ENCODE measurements around the gene DAAM2. TPM values are rescaled to one million over a fixed set of nuclear protein-coding genes. Genes with fewer than 3 reads are reported as not detected.

The DAAM2 gene
- total RNA-seq, 1 experiment from 2014 or later = not detected

GRCh38 chr6:39892490-39893129 is 100.4 kb downstream of the DAAM2 start:
- no peak overlapping the region for H3K27ac Mint-ChIP-seq (ENCODE audit: unreplicated experiment)
- intact Hi-C loops (cut with micrococcal nuclease; ENCODE audit: unreplicated experiment) = loop anchor here (1.0 to 2.0 kb wide), 3 partner anchors 27 to 530 kb away; no protein-coding TSS in a partner anchor
- no peak overlapping the region for H3K4me3 ChIP-seq (ENCODE audit: low read depth, low read length)
- no peaks in the 10 kb centered on the region for H3K9me3 ChIP-seq
- H3K27me3 ChIP-seq (replicated peaks; ENCODE audit: control insufficient read depth, insufficient read depth, low read length) = no peaks in the 10 kb centered on the region
- ChIA-PET POLR2A (no interaction called here), CTCF (no interaction called here)
- H3K27me3 Mint-ChIP-seq (ENCODE audit: insufficient read depth, unreplicated experiment) = no peaks in the 10 kb centered on the region
- peak; percentile 52 to 64 for DNase-seq
- no peaks in the 10 kb centered on the region for H3K36me3 ChIP-seq (ENCODE audit: control insufficient read depth, insufficient read depth, low read length)
- BruUV-seq (replicated peaks) = no TSS peak
- peak; percentile 52 to 84 for TF ChIP-seq CTCF (IDR thresholded peaks at IDR 0.05; ENCODE audit: insufficient read depth in 1 of 2, low read depth in 1 of 2, low read length in 1 of 2, severe bottlenecking in 1 of 2, unreplicated experiment in 1 of 2)
- no peaks in the 10 kb centered on the region for H3K36me3 Mint-ChIP-seq (ENCODE audit: insufficient read depth, unreplicated experiment)
- H3K4me1 ChIP-seq = peaks cover 7% of the 10 kb centered on the region; the same call in 1 of the 2 replicates
- H3K9me3 Mint-ChIP-seq (ENCODE audit: unreplicated experiment) = no peaks in the 10 kb centered on the region
- H3K4me3 Mint-ChIP-seq (ENCODE audit: unreplicated experiment) = no peak overlapping the region
- no peaks in the 10 kb centered on the region for H3K4me1 Mint-ChIP-seq (ENCODE audit: low read depth, unreplicated experiment)

GRCh38 chr6:39893286-39893685 is 101.1 kb downstream of the DAAM2 start:
- H3K4me3 ChIP-seq (ENCODE audit: low read depth, low read length) = no peak overlapping the region
- Mint-ChIP-seq H3K9me3 (ENCODE audit: unreplicated experiment) (no peaks in the 10 kb centered on the region), H3K27ac (ENCODE audit: unreplicated experiment) (no peak overlapping the region), H3K4me3 (ENCODE audit: unreplicated experiment) (no peak overlapping the region), H3K36me3 (ENCODE audit: insufficient read depth, unreplicated experiment) (peaks cover 5% of the 10 kb centered on the region), H3K4me1 (ENCODE audit: low read depth, unreplicated experiment) (no peaks in the 10 kb centered on the region), H3K27me3 (ENCODE audit: insufficient read depth, unreplicated experiment) (no peaks in the 10 kb centered on the region)
- no peaks in the 10 kb centered on the region for H3K36me3 ChIP-seq (ENCODE audit: control insufficient read depth, insufficient read depth, low read length)
- intact Hi-C loops (cut with micrococcal nuclease; ENCODE audit: unreplicated experiment) = loop anchor here (2.0 kb wide), 1 partner anchor 530 kb away; no protein-coding TSS in a partner anchor
- H3K4me1 ChIP-seq = 0 out of 2 replicates have a peak, but pooled peaks cover under 1% of the 10 kb centered on the region
- CTCF ChIA-PET = no interaction called here
- no peaks in the 10 kb centered on the region for H3K9me3 ChIP-seq
- DNase-seq = no peak
- POLR2A ChIA-PET = no interaction called here
- H3K27me3 ChIP-seq (replicated peaks; ENCODE audit: control insufficient read depth, insufficient read depth, low read length) = no peaks in the 10 kb centered on the region
- TF ChIP-seq CTCF (IDR thresholded peaks at IDR 0.05; ENCODE audit: insufficient read depth in 1 of 2, low read depth in 1 of 2, low read length in 1 of 2, severe bottlenecking in 1 of 2, unreplicated experiment in 1 of 2) = no peak
- BruUV-seq (replicated peaks) = no TSS peak

GRCh38 chr6:39896701-39897100 is 104.5 kb downstream of the DAAM2 start:
- Mint-ChIP-seq H3K27me3 (ENCODE audit: insufficient read depth, unreplicated experiment) (no peaks in the 10 kb centered on the region), H3K9me3 (ENCODE audit: unreplicated experiment) (no peaks in the 10 kb centered on the region), H3K4me3 (ENCODE audit: unreplicated experiment) (no peak overlapping the region), H3K27ac (ENCODE audit: unreplicated experiment) (no peak overlapping the region), H3K36me3 (ENCODE audit: insufficient read depth, unreplicated experiment) (peaks cover 18% of the 10 kb centered on the region), H3K4me1 (ENCODE audit: low read depth, unreplicated experiment) (no peaks in the 10 kb centered on the region)
- BruUV-seq (replicated peaks) = no TSS peak
- no peaks in the 10 kb centered on the region for H3K4me1 ChIP-seq
- no peaks in the 10 kb centered on the region for H3K36me3 ChIP-seq (ENCODE audit: control insufficient read depth, insufficient read depth, low read length)
- H3K27me3 ChIP-seq (replicated peaks; ENCODE audit: control insufficient read depth, insufficient read depth, low read length) = no peaks in the 10 kb centered on the region
- H3K4me3 ChIP-seq (ENCODE audit: low read depth, low read length) = no peak overlapping the region
- ChIA-PET CTCF (no interaction called here), POLR2A (no interaction called here)
- intact Hi-C loops (cut with micrococcal nuclease; ENCODE audit: unreplicated experiment) = no loop called here
- no peaks in the 10 kb centered on the region for H3K9me3 ChIP-seq
- no peak for TF ChIP-seq CTCF (IDR thresholded peaks at IDR 0.05; ENCODE audit: insufficient read depth in 1 of 2, low read depth in 1 of 2, low read length in 1 of 2, severe bottlenecking in 1 of 2, unreplicated experiment in 1 of 2)
- DNase-seq = no peak

Data from Caco-2 (cell line).